HG03460 (cell line): ENCODE measurements around the gene GPR18.
"Not testable (repeated sequence)": the region's sequence is repeated elsewhere in the genome, so short reads cannot be mapped to it uniquely, and the experiment has no call there.

Source experiments
- ATAC-seq: cut with Tn5 transposase; IDR thresholded peaks from one replicate; pipeline ENCODE4 v1.9.1; 2021; ENCODE audit not compliant: unreplicated experiment

GPR18 gene

DNA sequence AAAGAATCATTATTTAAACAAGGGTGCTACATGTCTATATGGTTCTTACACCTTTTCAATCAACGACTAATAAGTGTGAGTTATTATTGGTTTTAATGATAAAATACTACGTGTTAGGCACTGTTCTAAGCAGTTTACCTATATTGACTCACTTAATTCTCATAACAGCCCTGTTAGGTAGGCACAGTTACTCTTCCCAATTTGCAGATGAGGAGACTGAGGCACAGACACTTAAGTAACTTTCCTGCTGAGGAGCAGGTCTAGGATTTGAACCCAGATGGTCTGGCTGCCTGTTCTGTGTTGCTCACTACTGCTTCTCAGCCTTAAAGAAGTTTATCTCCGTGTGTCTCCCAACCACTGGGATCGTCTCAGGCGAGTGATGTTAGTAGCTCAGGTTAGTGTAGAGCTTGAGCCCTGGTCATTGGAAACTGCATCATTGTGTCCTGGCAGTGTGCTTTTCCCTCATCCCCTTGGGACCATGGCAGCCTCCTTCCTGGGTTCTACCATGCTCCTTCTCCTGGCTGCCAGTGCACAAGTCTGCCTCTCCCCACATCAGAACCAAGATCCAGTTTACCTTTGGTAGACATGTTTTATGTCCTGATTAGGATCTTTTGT, 46.7 kb downstream of the GPR18 start:
- no peak for ATAC-seq

DNA sequence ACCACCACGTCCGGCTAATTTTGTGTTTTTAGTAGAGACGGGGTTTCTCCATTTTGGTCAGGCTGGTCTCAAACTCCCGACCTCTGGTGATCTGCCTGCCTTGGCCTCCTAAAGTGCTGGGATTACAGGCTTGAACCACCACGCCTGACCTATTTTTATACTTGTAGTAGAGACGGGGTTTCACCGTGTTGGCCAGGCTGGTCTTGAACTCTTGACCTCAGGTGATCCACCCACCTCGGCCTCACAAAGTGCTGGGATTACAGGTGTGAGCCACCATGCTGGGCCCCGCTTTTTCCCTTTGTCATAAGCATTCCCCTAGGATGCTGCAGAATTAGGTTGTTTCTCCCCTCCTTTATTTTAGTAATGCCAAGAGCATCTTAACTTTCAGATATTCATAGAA, 47.6 kb downstream of the GPR18 start:
- ATAC-seq = not testable (repeated sequence)

DNA sequence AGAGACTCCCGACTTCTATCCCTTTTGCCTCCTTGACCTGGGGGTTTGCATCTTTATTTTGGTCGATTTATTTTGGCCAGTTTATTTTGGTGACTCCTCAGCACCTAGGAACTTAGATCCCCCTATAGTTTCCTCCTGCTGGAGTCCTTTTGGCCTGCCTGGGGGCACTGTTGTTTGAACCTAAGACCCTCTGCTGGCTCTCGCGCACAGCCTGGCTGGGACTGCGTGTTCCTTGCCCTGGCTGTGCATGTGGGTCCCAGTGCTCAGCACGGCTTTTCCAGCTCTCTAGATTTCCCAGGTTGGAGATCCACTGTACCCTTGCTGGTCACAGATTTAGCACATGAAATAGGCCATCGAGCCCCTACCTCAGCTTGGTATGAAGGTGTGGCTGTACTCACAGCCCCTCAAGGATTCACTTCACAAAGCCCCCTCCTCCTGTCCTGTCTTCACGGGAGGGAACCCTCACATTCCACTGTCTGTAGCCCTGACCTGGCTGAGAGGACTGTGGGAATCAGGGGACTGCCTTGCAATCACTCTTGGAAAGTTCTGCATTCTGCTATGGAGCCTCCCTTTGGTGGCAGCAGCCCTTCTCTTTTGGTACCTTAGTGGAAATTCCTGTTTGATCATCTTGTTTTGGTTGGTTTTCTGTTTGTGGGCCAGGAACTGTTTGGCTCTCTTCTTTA, 49.2 kb downstream of the GPR18 start:
- no peak for ATAC-seq

DNA sequence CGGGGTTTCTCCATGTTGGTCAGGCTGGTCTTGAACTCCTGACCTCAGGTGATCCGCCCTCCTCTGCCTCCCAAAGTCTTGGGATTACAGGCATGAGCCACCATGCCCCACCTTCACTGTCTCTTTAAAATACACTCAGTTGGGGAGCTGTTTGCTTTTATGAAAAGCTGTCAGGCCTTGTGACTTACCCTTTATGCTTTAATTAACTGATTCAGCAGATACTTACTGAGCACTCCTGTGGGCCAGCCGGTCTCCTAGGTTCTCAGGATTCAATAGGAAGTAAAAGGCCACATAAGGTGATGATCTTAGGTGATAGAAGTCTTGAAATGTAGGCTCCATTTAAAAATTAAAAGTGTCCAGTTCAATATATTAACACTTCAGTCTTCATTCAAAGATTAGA, 50.0 kb downstream of the GPR18 start:
- no peak for ATAC-seq

DNA sequence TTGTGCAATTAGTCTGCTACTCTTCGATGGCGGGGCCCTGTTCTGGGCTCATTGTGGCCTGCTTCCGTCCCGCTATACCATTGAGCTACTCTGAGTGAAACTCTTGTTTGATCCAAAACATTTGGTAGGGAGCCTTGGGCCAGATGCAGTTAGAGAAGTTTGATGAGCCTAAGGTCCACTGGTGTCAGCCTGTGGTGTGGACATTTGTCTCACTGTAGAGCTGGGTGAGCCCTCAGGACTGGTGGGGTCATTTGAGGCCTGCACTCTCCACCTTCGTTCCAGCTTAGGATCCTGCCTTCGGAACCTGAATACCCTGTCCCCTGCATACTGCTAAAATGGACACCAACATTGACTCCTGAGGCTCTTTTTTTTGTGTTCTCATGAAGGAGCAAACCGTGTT, 50.7 kb downstream of the GPR18 start:
- ATAC-seq = no peak

DNA sequence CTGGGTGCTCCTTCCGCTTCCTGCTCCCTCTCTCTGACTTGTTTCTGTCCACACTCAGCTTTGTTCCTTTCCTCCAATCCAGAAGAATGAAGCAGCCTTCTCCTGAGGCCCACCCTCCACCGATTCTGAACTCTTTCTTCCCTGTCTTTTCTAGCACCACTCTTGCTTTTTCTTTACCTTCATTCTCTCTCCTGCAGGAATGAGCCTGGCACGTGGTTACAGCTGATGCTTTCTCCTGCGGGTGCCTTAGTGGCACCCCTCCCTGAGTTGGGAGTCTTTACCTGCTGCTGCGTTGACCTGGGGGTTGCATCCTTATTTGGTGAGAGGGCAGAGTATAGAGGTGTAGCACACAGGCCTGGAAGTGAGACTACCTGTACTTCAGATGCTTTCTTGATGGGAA, 51.3 kb downstream of the GPR18 start:
- ATAC-seq = no peak

DNA sequence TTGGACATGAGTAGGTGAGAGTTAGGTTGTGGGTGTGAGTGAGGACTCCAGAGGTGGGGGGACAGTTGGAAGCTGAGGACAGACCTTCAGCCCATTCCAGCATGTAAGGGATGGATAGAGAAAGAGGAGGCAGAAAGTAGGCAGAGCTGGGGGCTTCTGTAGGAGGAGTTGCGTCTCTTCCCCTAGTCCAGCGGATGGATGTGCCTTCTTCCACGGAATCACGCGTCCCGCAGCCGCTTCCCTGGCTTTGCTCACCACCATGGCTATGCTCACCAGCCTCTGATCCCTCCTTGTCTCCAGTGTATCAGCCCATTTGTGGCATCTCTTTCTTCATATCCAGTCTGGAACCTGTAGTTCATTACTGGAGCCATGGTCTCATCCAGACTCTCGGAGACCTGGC, 52.0 kb downstream of the GPR18 start:
- ATAC-seq = no peak

DNA sequence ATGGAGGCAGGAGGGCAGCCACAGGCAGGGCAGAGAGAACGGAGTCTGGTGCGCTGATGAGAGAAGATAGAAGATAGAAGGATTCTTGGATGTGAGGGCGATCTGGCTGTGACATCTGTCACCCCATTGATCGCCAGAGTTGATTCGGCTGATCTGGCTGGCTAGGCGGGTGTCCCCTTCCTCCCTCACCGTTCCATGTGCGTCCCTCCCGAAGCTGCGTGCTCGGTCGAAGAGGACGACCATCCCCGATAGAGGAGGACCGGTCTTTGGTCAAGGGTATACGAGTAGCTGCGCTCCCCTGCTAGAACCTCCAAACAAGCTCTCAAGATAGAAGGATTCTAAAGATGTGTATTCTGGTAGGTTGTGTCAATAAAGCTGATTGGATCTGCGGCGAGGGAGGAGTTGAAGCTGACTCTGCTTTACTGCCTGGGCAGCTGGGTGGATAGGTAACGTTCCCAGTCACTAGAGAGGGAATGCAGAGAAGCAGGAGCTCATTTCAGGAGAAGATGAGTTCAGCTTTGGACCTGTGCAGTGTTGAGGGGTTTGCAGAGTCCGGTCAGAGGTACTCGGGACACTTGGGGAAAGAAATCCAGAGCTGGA, 52.5 kb downstream of the GPR18 start:
- ATAC-seq = no peak
